Stimulated activated CD8-positive, alpha-beta memory T cell treated with anti-CD3 and anti-CD28 coated beads, Interleukin-2, amount 100 ng/mL, for 48 hours (primary cell): Measurements from ENCODE around the gene GUCY1A2.
"Not testable (repeated sequence)": the region's sequence is repeated elsewhere in the genome, so short reads cannot be mapped to it uniquely, and the experiment has no call there.

ENCODE experiments used
- DNase-seq, 2 donors: peaks; one replicate each; pipeline ENCODE4 v3.0.0-alpha.2; 2020; ENCODE audit warnings: low read depth in 2 of 2

GUCY1A2 gene, protein sequence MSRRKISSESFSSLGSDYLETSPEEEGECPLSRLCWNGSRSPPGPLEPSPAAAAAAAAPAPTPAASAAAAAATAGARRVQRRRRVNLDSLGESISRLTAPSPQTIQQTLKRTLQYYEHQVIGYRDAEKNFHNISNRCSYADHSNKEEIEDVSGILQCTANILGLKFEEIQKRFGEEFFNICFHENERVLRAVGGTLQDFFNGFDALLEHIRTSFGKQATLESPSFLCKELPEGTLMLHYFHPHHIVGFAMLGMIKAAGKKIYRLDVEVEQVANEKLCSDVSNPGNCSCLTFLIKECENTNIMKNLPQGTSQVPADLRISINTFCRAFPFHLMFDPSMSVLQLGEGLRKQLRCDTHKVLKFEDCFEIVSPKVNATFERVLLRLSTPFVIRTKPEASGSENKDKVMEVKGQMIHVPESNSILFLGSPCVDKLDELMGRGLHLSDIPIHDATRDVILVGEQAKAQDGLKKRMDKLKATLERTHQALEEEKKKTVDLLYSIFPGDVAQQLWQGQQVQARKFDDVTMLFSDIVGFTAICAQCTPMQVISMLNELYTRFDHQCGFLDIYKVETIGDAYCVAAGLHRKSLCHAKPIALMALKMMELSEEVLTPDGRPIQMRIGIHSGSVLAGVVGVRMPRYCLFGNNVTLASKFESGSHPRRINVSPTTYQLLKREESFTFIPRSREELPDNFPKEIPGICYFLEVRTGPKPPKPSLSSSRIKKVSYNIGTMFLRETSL

DNA sequence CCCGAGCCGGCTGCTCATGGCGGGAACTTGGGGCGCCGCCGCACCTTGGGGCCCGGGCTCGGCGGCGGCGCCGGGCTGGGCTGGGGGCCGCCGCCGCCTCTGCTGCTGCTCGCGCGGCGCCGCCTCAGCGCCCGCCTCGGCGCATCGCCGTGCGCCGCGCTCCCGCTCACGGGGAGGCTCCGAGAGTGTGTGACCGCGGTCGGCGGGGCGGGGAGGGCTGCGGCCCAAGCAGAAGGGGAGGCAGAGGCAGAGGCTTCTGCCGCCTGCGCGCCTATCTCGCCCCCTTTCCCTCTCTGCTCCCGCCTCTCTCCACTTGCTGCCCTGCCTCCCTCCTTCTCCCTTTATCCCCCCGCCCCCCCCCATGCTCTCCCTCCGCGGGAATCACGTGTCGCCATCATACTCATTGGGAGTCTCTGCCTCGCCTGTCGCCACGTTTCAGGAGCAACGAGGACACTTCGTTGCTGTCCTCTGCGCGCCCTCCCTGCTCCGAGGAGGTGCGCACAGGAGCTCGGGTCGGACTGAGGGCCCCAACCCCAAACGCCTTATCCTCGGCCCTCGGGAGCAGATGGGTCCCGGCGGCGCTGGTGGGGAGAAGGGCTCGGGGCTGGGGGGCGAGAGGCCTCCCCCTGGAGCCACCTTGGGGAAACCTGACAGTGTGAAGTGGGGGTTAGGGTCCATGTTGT is at the start of gene GUCY1A2:
Gene GUCY1A2 (minus strand): TSS at position 258 of the 683 bp plus-strand sequence. CDS start 421 bp downstream, outside the sequence.
- DNase-seq = no peak

DNA sequence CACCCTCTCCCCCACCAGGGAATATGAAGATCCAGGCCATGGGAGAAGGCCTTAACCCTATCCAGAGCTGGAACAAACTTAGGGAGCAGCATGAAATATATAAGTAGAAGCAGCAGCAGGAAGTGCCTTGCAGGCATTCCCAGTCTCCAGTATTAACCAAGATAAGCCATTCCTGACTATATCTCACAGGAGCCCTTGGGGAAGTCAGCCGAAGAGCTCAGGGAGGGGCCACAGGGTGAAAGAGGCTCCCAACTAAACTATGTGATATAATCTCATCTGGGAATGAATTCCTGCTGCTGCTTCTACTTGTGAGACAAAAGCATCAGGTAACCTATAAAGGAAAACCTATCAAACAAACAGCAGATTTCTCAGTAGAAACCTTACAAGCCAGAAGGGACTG is 36.1 kb upstream of the GUCY1A2 start:
- no peak for DNase-seq

DNA sequence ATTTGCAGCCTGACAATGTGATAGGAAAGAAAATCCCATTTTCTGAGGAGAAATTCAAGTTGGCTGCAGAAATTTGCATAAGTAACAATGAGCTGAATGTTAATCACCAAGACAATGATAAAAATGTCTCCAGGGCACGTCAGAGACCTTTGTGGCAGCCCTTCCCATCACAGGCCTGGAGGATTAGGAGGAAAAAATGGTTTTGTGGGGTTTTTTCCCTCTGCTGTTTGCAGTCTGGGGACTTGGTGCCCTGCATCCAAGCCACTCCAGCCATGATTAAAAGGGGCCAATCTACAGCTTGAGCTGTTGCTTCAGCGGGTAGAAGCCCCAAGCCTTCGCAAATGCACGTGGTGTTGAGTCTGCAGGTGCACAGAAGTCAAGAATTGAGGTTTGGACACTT is 33.1 kb upstream of the GUCY1A2 start:
- not testable (repeated sequence) for DNase-seq

DNA sequence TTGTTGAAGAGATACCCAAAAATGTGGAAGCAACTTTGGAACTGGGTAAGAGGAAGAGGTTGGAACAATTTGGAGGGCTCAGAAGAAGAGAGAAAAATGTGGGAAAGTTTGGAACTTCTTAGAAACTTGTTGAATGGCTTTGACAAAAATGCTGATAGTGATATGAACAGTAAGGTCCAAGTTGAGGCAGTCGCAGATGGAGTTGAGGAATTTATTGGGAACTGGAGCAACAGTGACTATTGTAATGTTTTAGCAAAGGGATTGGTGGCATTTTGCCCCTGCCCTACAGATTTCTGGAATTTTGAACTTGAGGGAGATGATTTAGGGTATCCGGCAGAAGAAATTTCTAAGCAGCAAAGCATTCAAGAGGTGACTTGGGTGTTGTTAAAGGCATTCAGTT is 32.6 kb upstream of the GUCY1A2 start:
- not testable (repeated sequence) for DNase-seq

DNA sequence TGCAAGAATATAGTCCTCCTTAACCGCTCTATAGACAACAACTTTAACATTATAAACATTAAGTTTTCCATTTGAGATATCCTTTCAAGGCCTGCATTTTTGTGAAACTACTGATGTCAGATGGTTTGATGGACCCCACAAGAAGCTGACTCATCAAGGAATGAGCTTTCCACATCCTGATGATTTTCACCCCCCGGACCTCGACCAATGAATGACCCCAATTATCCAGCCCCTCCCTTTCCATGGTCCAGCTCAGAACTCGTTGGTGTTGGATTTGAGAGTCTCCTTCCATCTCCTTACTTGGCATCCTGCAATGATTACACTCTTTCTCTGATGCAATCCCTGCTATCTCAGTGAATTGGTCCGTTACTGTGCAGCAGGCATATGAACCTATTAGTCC is 31.8 kb upstream of the GUCY1A2 start:
- DNase-seq = no peak

DNA sequence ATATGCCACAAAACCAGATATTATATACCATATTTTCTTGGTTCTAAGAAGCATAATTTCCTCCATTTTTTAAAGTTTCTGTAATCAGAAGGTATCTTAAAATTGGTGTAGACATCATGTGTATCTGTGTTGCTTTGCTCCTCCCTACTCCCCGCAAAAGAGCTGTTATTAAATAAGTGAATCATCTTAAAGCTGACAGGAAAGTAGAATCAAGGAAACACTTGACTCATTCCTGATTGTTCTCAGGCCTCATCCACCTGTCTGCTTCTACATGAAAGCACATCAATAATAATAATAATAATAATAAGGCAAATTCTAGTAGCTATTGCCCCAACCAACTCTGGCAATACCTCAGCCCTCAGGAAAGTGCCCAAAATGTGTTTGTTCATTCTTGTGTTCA is 26.2 kb upstream of the GUCY1A2 start:
- no peak for DNase-seq

DNA sequence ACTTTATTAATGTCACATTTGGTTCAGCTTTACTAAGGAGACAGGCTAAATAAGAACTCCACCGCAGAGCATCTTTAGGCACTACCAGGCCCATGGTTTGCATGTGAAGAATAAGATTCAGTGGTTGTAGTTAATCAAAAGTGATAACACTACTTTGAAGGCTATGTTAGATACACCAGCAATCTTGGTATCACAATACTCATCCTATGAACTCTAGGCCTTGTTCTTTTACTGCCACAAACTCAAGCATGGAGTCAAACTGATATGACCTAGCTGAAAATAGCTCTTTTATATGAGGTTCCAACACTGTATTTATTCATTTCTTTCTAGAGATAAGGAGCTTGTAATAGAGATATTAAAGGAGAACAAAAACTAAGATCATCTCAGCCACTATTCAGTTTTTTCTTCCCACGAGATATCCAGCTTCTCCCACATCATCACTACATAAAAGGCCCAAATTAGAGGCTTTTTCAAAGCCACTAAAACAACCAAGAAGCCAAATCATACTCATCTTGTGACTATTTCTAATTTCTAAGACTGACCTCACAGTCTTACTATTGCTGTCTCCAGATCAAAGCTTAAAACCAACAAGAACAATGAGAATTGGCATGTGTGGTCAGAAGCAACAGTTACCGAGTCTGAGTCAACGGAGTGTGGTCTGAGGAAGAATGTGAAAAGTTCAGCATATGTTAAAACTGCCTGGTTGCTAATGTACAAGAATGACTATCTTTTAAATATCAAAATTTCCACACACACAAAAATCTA is 25.1 kb upstream of the GUCY1A2 start:
- no peak for DNase-seq

DNA sequence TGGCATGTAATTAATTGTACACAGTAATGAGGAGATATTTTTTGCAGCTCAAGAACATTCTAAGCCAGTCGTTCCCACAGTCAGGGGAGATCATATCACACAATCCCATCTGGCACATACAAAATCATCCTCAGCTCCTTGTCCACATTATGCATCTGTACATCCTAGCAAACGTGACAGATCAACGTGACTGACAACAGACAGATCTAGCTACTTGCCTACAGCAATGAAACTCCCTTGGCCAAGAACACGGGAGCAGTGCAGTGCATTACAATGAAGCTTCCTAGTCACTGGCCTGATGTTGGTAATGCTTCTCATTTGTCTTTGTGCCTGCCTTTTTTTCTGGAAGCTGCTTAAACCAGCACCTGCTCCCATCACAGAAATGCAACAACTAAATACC is 24.5 kb upstream of the GUCY1A2 start:
- DNase-seq = no peak

DNA sequence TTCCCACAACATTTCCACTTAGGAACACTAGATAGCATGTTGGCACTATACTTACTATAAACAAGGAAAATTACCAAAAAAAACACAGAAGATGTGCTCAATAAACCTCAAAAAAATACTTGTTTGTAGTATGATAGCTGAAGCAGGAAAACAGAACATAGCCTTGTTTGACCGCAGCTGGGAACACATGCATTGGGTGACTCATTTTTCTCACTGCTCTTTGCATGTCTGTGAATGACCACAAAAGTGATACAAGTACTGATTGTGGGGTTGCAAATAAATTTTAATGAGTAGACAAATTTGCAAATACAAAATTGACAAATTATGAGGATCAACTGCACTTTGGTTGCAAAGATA is 22.8 kb upstream of the GUCY1A2 start:
- no peak for DNase-seq

DNA sequence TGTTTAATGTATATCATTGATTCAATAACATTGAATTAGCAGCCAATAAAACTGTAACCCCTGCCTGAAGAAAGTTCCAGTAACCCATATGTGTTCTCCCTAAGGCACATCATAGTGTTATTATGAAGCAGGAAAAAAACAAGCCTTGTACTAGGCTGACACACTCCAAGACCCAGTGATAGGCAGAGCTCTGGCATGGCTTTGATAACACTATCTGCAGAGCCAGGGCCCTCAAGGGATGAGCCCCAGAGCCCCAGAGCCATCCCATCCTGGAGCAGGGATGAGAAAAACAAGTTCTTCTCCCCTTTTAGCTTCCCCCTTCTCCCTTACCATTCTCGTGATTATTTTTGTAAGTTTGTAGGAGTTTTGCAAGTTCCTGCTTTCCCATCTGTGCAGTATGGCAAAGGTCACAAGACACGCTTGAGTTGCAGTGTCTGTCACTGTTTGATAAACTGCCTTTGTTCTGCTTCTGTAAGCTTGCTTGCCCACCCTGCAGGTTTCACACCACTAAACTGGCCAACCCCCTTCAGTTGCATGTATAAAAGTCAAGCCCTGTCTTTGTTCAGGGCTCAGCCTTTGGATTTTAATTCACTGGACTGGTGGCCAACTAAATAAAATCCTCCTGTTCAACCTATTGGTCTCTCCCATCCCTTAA is 22.3 kb upstream of the GUCY1A2 start:
- DNase-seq = no peak

DNA sequence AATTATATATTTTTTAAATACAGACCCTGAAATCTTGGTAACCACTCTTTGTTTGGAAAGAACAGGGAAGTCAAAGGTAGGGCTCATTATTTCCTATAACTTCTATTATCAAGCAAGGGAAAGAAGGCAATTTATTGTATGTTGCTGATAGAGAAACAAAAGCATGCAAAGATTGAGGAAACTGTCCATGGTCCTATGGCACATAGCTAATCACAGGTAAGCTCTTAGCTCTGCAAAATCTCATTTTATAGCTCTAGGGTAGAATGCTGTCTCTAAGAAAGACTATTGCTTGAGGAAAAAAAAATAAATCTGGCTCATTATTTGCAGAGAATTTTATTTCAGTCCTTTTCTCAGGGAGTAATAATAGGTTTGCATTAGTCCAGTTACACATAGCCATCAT is 7.4 kb upstream of the GUCY1A2 start:
- no peak for DNase-seq

DNA sequence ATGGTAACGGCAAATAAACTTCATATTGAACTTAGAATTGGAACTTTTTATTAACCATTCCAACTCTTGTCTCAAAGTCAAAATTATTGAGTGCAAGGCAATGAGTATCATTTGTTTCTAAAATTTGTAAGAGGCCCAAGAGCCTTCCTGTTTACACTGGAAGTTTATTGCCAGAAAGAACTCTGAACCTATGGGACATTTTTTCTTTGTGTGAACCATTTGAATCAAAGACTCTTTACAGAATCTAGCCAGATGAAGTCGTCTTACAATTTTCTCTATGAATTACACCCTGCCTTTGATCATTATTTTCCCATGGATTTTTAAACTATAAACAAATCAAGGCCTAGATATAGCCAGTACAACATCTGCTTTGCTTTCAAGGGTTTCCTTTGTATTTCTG is 2.3 kb upstream of the GUCY1A2 start:
- DNase-seq = no peak

DNA sequence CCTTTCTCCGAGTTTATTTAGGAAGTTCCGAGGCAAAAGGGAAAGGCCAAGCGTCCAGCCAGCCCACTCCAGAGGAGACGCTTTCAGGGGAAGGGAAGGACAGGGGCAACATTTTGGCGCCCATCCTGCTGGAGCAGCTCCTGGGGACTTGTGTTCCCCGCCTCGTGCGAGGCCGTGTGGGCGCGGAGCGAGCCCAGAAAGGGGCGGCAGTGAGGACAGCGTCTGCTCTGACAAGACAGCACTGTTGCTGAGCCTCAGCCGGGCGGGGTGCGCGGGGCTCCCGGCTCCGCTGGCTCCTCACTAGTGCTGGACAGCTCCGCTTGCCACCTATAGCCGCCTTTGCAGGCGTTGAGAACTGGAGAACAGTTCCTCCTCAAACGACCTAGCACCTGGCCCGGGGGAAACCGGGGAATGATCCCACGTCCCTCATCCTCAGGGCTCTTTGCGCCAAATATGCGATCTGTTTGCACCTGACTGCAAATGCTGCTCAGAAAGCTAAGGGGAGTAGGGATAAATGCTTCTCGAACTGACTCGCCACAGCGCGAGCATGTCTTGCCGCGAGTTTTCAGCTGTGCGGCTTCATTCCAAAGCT is 722 bp upstream of the GUCY1A2 start:
- DNase-seq = peak in 1 of 2 donors; percentile 1

DNA sequence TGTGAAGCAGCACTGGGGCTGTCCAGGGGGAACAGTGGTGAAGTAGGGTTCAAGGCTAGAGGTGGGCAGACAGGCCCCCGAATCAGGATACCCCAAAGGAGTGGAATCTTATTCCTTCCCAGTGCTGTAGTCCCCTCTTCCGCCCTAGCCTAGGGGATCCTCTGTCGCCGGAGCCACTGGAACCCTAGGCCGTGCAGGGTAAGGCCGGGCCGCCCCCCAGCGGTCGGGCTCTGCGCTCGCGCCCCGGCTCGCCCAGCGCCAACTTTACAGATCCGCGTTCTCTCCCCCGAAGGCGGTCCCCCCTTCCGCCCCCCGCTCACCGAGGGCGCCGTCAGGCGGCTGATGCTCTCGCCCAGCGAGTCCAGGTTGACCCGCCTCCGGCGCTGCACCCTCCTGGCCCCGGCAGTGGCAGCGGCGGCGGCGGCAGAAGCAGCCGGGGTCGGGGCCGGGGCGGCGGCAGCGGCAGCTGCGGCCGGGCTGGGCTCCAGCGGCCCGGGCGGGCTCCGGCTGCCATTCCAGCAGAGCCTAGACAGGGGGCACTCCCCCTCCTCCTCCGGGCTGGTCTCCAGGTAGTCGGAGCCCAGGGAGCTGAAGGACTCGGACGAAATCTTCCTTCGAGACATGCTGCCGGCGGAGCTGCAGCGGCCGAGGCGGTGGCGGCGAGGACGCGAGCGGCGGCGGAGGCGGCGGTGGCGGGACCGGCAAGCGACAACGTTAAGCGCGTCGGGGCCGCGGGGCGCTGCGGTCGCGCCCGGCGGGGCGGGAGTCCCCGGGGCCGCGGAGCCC is 650 bp downstream of the GUCY1A2 start:
- peak; percentile 1 for DNase-seq

DNA sequence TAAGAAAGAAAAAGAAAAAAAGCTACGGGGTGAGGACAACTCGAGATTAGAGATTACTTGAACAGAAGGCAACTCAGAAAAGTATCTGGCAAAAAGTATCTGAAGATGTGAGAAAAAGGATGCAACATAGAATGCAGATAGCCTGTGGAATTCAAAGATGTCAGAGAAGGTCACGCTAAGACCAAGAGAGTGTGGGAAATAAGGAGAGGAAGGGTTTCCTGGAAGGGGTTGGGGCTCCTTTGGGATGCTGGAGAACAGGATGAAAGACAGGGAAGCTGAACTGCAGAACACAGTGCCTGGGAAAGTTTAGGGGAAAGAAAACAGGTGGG is 1.2 kb downstream of the GUCY1A2 start:
- DNase-seq = no peak

DNA sequence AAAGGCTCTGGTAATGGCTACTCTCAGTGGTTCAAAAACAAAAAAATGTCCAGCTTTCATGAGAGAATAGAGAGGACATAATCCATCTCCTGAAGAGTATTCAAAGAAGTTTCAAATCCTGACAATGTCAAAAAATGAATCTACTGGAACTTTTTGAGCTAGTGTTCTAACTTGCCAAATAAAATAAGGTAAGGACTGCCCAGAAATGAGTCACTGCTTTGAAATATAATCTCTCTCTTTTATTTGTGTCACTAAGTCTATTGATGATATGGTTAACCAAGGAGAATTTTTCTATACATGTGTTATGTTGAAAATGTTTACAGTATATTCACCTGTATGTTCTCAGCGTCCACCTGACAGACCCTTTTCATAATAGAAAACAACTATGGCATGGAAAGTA is 3.4 kb downstream of the GUCY1A2 start:
- no peak for DNase-seq

DNA sequence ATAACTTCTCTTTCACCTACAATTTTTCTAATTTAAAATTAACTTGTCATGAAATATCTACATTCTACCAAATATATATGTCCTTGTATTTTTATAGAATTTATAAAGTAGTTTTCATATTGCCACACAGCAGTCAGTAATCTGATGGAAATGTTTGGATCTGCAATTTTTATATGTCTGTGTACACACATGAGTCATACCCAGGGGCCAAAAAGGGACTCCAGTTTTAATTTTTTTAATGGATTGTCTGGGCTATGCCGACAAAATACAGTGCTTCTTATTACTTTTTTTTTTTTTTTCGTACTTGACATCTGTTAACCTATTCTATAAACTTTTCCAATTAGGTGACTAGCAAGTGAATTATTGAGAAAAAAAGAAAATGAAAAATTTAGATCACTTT is 6.3 kb downstream of the GUCY1A2 start:
- DNase-seq = no peak

DNA sequence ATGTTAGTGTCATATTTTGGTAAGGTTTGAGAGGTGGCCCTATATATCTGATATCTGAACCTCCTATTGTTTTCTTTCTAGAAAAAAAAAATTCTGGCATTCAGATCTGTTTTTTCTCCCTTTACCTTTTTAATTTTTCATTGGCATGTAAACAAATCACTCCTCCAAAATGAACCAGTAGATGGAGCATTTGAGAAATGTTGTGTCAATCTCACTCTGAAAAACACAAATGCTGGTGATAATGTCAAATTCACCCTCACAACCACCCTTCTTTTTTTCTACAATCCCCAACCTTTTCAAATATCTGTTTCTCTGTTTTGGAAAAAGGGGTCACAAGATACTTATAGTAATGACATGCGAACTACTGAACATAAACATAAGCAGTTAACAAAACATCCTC is 9.1 kb downstream of the GUCY1A2 start:
- no peak for DNase-seq

DNA sequence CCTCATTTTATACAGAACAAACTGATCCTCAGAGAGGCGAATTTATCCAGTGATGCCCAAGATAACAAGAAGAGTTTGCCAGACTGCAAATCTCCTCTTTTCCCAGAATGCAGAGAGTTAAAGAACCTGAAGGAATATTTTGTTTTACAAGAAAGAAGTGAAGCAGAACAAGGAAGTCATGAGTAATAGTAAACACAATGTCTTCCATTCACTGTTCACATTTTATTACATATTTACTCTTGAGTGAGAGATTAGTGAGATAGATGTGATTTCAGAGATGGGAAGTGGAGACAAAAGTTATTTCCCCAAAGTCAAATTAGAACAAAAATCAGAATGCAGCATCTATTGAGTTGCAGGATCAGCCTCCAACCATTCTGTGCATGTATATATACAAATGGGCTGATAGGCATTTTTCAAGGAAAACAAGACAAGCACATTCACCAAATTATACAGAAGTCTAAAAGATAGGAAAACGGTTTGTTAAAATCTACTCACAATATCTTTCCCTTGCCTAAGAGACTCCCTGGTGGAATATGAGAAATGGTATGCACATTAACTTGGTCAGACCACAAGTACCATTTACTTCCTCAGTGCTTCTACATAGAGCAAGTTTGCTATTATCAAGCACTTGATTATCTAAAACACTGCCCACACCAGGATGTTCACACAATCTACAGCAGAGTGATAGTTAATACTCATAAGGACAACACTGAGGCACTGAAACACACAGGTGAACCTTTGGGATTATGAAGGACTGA is 12.0 kb downstream of the GUCY1A2 start:
- no peak for DNase-seq

DNA sequence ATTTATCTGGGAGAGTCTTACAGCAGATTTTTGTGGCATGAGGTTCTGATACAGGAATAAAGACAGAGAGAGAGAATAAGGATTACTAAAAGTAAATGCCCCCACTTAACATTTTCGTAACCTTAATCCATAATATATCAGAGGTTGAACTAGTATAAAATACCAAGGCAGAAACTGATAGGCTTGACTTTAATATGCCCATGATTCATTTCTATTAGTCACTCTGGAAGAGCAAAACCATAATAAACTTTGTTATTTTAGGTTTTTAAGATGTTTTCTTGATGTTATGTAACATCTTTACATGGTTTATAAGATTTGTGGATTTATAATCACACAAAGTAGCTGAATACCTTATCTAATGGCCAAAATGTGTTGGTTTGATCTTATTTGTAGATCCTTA is 19.1 kb downstream of the GUCY1A2 start:
- no peak for DNase-seq
